GM19395 (cell line): ENCODE data around the gene SSTR4.
"Not testable (repeated sequence)": the region's sequence is repeated elsewhere in the genome, so short reads cannot be mapped to it uniquely, and the experiment has no call there.

Experiments used
- ATAC-seq: cut with Tn5 transposase; IDR thresholded peaks from one replicate; pipeline ENCODE4 v1.9.1; 2021; ENCODE audit warnings: mild to moderate bottlenecking, moderate library complexity; ENCODE audit not compliant: unreplicated experiment

Gene SSTR4

GRCh38 chr20:23018432-23018831 lies 16.7 kb upstream of the SSTR4 start:
- no peak for ATAC-seq

GRCh38 chr20:23018941-23019340 lies 16.2 kb upstream of the SSTR4 start:
- no peak for ATAC-seq

- no peak for ATAC-seq
Measured at GRCh38 chr20:23019403-23019802, 15.7 kb upstream of the SSTR4 start.

GRCh38 chr20:23020230-23021018 lies 14.7 kb upstream of the SSTR4 start:
- ATAC-seq = no peak

- ATAC-seq = no peak
Measured at GRCh38 chr20:23021541-23021940, 13.6 kb upstream of the SSTR4 start.

GRCh38 chr20:23021951-23022350 lies 13.2 kb upstream of the SSTR4 start:
- ATAC-seq = no peak

GRCh38 chr20:23022849-23023248 lies 12.3 kb upstream of the SSTR4 start:
- no peak for ATAC-seq

- ATAC-seq = no peak
Measured at GRCh38 chr20:23023621-23024177, 11.4 kb upstream of the SSTR4 start.

GRCh38 chr20:23024701-23025100 lies 10.4 kb upstream of the SSTR4 start:
- no peak for ATAC-seq

GRCh38 chr20:23025503-23025902 lies 9.6 kb upstream of the SSTR4 start:
- ATAC-seq = not testable (repeated sequence)

GRCh38 chr20:23027721-23028120 lies 7.4 kb upstream of the SSTR4 start:
- ATAC-seq = no peak

GRCh38 chr20:23028392-23028791 lies 6.7 kb upstream of the SSTR4 start:
- no peak for ATAC-seq

- no peak for ATAC-seq
Measured at GRCh38 chr20:23029324-23029723, 5.8 kb upstream of the SSTR4 start.

- ATAC-seq = no peak
Measured at GRCh38 chr20:23031346-23031745, 3.8 kb upstream of the SSTR4 start.

GRCh38 chr20:23032056-23032749 lies 2.9 kb upstream of the SSTR4 start:
- no peak for ATAC-seq

GRCh38 chr20:23032750-23033078 lies 2.4 kb upstream of the SSTR4 start:
- no peak for ATAC-seq

- ATAC-seq = no peak
Measured at GRCh38 chr20:23033918-23034317, 1.2 kb upstream of the SSTR4 start.

- no peak for ATAC-seq
Measured at GRCh38 chr20:23035731-23036130, 619 bp downstream of the SSTR4 start.

- no peak for ATAC-seq
Measured at GRCh38 chr20:23036371-23036770, 1.3 kb downstream of the SSTR4 start.

- no peak for ATAC-seq
Measured at GRCh38 chr20:23037017-23037481, 1.9 kb downstream of the SSTR4 start.

- no peak for ATAC-seq
Measured at GRCh38 chr20:23039136-23039875, 4.2 kb downstream of the SSTR4 start.
